ENCODE results near the gene PWWP2A. TPM values are rescaled to one million over a fixed set of nuclear protein-coding genes. Genes with fewer than 3 reads are reported as not detected.
A peak's percentile ranks its signal among the peaks of the same experiment; 100 is the strongest.

The PWWP2A gene
- total and polyA plus RNA-seq, 7 donors = 3.0 to 13.4 (median 7.3) TPM

- H3K36me3 ChIP-seq (ENCODE audit: insufficient read depth in 1 of 2, low read depth in 1 of 2) = peaks cover 0 to 52% of the 10 kb centered on the region in 2 donors
- no peaks in the 10 kb centered on the region for H3K9me3 ChIP-seq
- WGBS, 3 donors = 97 to 99% (median 98%) methylated on average over 7 of the region's 7 CpGs
- H3K27me3 ChIP-seq (ENCODE audit: insufficient read depth in 3 of 3, low read length in 2 of 3) = no peaks in the 10 kb centered on the region
- ATAC-seq = no peak
- intact Hi-C loops (cut with DNase I) = loop anchor here (10.0 kb wide), 2 partner anchors 82 to 92 kb away; no protein-coding TSS in a partner anchor
- H3K27ac ChIP-seq = no peak overlapping the region
- DNase-seq = no peak
- TF ChIP-seq, protein P1, sequence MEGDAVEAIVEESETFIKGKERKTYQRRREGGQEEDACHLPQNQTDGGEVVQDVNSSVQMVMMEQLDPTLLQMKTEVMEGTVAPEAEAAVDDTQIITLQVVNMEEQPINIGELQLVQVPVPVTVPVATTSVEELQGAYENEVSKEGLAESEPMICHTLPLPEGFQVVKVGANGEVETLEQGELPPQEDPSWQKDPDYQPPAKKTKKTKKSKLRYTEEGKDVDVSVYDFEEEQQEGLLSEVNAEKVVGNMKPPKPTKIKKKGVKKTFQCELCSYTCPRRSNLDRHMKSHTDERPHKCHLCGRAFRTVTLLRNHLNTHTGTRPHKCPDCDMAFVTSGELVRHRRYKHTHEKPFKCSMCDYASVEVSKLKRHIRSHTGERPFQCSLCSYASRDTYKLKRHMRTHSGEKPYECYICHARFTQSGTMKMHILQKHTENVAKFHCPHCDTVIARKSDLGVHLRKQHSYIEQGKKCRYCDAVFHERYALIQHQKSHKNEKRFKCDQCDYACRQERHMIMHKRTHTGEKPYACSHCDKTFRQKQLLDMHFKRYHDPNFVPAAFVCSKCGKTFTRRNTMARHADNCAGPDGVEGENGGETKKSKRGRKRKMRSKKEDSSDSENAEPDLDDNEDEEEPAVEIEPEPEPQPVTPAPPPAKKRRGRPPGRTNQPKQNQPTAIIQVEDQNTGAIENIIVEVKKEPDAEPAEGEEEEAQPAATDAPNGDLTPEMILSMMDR (IDR thresholded peaks at IDR 0.05) = no peak
- H3K4me1 ChIP-seq = peaks cover 11% of the 10 kb centered on the region
- no peak overlapping the region for H3K4me3 ChIP-seq
Observed at GRCh38 chr5:160116991-160117390, 2.3 kb downstream of the PWWP2A start.

DNA sequence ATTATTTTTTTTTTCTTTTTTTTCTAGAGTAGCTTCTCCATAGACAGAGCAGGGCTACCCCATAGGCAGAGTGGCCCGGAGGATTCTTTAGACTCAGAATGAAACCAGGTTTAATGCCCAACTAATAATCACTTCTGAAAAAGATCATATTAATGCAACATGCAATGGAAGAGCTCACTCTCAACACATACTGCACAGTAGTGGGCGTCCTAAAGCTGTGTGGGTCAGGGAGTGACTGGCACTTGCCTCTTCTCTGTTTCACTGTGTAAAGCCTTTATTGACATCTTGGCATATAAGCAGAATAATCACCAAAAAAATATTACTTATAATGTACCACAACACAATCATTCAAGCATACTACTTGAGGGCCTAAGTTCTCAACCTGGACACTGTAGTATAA lies 11.1 kb downstream of the PWWP2A start:
- Histone ChIP-seq H3K27me3 (ENCODE audit: insufficient read depth in 3 of 3, low read length in 2 of 3) (no peaks in the 10 kb centered on the region), H3K9me3 (no peaks in the 10 kb centered on the region), H3K27ac (no peak overlapping the region), H3K4me1 (no peaks in the 10 kb centered on the region), H3K4me3 (no peak overlapping the region), H3K36me3 (ENCODE audit: insufficient read depth in 1 of 2, low read depth in 1 of 2) (peaks cover 0 to 55% of the 10 kb centered on the region in 2 donors)
- TF ChIP-seq, protein P1 (IDR thresholded peaks at IDR 0.05) = no peak
- no peak for DNase-seq
- 96 to 100% (median 97%) methylated on average over 2 of the region's 2 CpGs for WGBS, 3 donors
- intact Hi-C loops (cut with DNase I) = no loop called here
- no peak for ATAC-seq

DNA sequence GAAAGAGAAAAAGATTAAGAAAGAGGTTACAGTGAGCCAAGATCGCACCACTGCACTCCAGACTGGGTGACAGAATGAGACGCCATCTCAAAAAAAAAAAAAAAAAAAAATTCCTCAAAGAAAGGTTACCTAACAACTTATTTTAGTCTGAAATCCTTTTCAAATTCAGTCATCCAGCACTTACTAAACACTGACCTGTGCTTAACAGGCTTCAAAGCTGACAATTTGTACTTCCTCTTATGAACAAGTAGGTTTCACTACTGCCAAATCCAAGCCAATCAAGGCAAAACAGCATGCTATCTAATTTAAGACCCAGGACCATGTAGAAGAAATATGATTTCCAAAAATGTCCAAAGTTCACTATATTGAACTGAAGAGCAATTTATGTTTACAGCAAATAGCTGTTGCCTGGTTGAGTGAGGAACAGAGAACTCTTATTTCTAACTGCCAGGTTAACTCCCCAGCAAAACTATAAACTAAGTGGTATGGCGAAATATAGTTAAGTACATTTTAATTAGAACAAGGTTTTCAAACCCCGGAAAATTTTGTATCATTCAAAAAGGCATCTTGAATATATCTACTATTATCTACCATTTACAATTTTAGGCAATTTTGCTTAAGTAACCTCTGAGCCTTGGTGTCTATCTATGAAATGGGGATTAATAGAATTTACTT lies 13.4 kb downstream of the PWWP2A start:
- H3K9me3 ChIP-seq = no peaks in the 10 kb centered on the region
- TF ChIP-seq, protein P1 (IDR thresholded peaks at IDR 0.05) = no peak
- no peak overlapping the region for H3K4me3 ChIP-seq
- DNase-seq (no peak), ATAC-seq (peak in 1 of 4 donors; percentile 30)
- WGBS, 3 donors = 91 to 93% (median 92%) methylated on average over 4 of the region's 4 CpGs
- no peaks in the 10 kb centered on the region for H3K27me3 ChIP-seq (ENCODE audit: insufficient read depth in 3 of 3, low read length in 2 of 3)
- H3K27ac ChIP-seq = no peak overlapping the region
- no peaks in the 10 kb centered on the region for H3K4me1 ChIP-seq
- H3K36me3 ChIP-seq (ENCODE audit: insufficient read depth in 1 of 2, low read depth in 1 of 2) = peaks cover 0 to 38% of the 10 kb centered on the region in 2 donors
- intact Hi-C loops (cut with DNase I) = no loop called here

GRCh38 chr5:160097991-160098390 lies 21.3 kb downstream of the PWWP2A start:
- no peak for DNase-seq
- H3K27me3 ChIP-seq (ENCODE audit: insufficient read depth in 3 of 3, low read length in 2 of 3) = no peaks in the 10 kb centered on the region
- WGBS, 3 donors = 93 to 94% (median 93%) methylated on average over 4 of the region's 4 CpGs
- TF ChIP-seq, protein P1 (IDR thresholded peaks at IDR 0.05) = no peak
- no peaks in the 10 kb centered on the region for H3K4me1 ChIP-seq
- H3K27ac ChIP-seq = no peak overlapping the region
- H3K9me3 ChIP-seq = no peaks in the 10 kb centered on the region
- peaks cover 2 to 35% of the 10 kb centered on the region in 2 donors for H3K36me3 ChIP-seq (ENCODE audit: insufficient read depth in 1 of 2, low read depth in 1 of 2)
- H3K4me3 ChIP-seq = no peak overlapping the region
- no peak for ATAC-seq
- intact Hi-C loops (cut with DNase I) = no loop called here

- Histone ChIP-seq H3K9me3 (no peaks in the 10 kb centered on the region), H3K4me1 (no peaks in the 10 kb centered on the region), H3K4me3 (no peak overlapping the region), H3K36me3 (ENCODE audit: insufficient read depth in 1 of 2, low read depth in 1 of 2) (peaks cover 10 to 46% of the 10 kb centered on the region in 2 donors), H3K27ac (no peak overlapping the region), H3K27me3 (ENCODE audit: insufficient read depth in 3 of 3, low read length in 2 of 3) (no peaks in the 10 kb centered on the region)
- DNase-seq = no peak
- no peak for ATAC-seq
- 95 to 98% (median 98%) methylated on average over 2 of the region's 2 CpGs for WGBS, 3 donors
- TF ChIP-seq, protein P1 (IDR thresholded peaks at IDR 0.05) = no peak
- intact Hi-C loops (cut with DNase I) = no loop called here
Observed at GRCh38 chr5:160096178-160096577, 23.1 kb downstream of the PWWP2A start.
